Left lung (tissue), 14 donors: Measurements from ENCODE around the gene POLD4. TPM values are rescaled to one million over a fixed set of nuclear protein-coding genes. Genes with fewer than 3 reads are reported as not detected.
"Not testable (repeated sequence)": the region's sequence is repeated elsewhere in the genome, so short reads cannot be mapped to it uniquely, and the experiment has no call there.

Experiments
- ATAC-seq: fragments of 200-7000 bp; cut with Tn5 transposase; one replicate; pipeline ENCODE4 v1.9.1; 2020; ENCODE audit warnings: moderate library complexity
- DNase-seq, 4 donors: peaks; one replicate each; pipeline ENCODE4 v3.0.0-alpha.2; 2013 to 2020
- H3K27ac ChIP-seq, 2 donors: fragments of 200-600 bp; sonication (generic) in 1 of 2; one replicate each; pipeline versions ENCODE4 v1.5.0 to v1.8.0; 2020 to 2021
- H3K27me3 ChIP-seq, 2 donors: fragments of 200-600 bp; sonication (generic) in 1 of 2; one replicate each; pipeline versions ENCODE4 v1.5.0 to v1.8.0; 2020 to 2021
- H3K36me3 ChIP-seq, 2 donors: fragments of 200-600 bp; sonication (generic) in 1 of 2; one replicate each; pipeline versions ENCODE4 v1.5.0 to v1.8.0; 2020 to 2021
- H3K4me1 ChIP-seq, 2 donors: fragments of 200-600 bp; one replicate each; pipeline ENCODE4 v1.8.0; 2021
- H3K4me3 ChIP-seq, 2 donors: fragments of 200-600 bp; sonication (generic) in 1 of 2; one replicate each; pipeline versions ENCODE4 v1.5.0 to v1.8.0; 2020 to 2021; ENCODE audit warnings: mild to moderate bottlenecking in 1 of 2
- H3K9me3 ChIP-seq, 2 donors: fragments of 200-600 bp; sonication (generic) in 1 of 2; one replicate each; pipeline versions ENCODE4 v1.5.0 to v1.8.0; 2020 to 2021
- CTCF ChIP-seq, 2 donors: fragments of 200-600 bp; sonication (generic) in 1 of 2; IDR thresholded peaks; one replicate each; pipeline versions ENCODE4 v1.5.0 to v1.8.0; 2021; ENCODE audit warnings: antibody characterized with exemption in 2 of 2
- intact Hi-C, 2 donors: fragments of 100-400 bp; cut with DNase I; formaldehyde crosslinking; loops; one replicate each; pipeline versions ENCODE4 v1.11.2 to v1.14.2; 2022
- long read RNA-seq, 12 donors: library from polyadenylated mRNA in 2 of 12; unstranded in 2 of 12; transcript quantifications; one replicate each; pipeline ENCODE4 v2.0.0 and lab custom pipeline, GENCODE V29; 2019 to 2026
- polyA plus RNA-seq, 6 donors: library from polyadenylated mRNA; unstranded; fragments of 120-200 nt; gene quantifications; one replicate each; pipeline ENCODE4 v1.2.1, GENCODE V29; 2013; ENCODE audit not compliant: insufficient read length in 6 of 6
- total RNA-seq, 2 donors: library from RNA; stranded (reverse); fragmentation: NEBNext Ultra II Directional; extraction: Animal tissue kit (Norgen Biotek cat#: 25700); gene quantifications; one replicate each; pipeline ENCODE4 v1.2.1, GENCODE V29; 2021
- donor health status: DM: no; HTN: yes; CAD: no.
- donor health status: DM: no; HTN: no; CAD: no.

POLD4 gene
- total RNA-seq (10 to 100 TPM; 67.7 to 77.3 TPM), polyA plus RNA-seq (10 to 100 TPM; 26.7 to 35.1 (median 32.5) TPM)
- long read RNA-seq, donor 1, transcript POLD4-205 (4 exons, 1,486 nt): minor isoform, 15 of 46 reads
- long read RNA-seq, donor 1, transcript POLD4-201 (4 exons, 918 nt): major isoform, 19 of 46 reads
- long read RNA-seq, donor 1, transcript POLD4-207 (4 exons, 584 nt): minor isoform, 6 of 46 reads
- long read RNA-seq, donor 1, partial matches to known transcripts: 0 of 46 reads
- long read RNA-seq, donor 1, other reads (novel, unspliced or antisense): 0 of 46 reads
- long read RNA-seq, donor 2, transcript POLD4-201 (4 exons, 918 nt): major isoform, 12 of 22 reads
- long read RNA-seq, donor 2, partial matches to known transcripts: 0 of 22 reads
- long read RNA-seq, donor 2, other reads (novel, unspliced or antisense): 0 of 22 reads
- long read RNA-seq, donor 3, transcript POLD4-205 (4 exons, 1,486 nt): minor isoform, 5 of 21 reads
- long read RNA-seq, donor 3, transcript POLD4-201 (4 exons, 918 nt): major isoform, 13 of 21 reads
- long read RNA-seq, donor 3, partial matches to known transcripts: 0 of 21 reads
- long read RNA-seq, donor 3, other reads (novel, unspliced or antisense): 0 of 21 reads
- long read RNA-seq, donor 4, transcript POLD4-209 (2 exons, 860 nt): minor isoform, 8 of 150 reads
- long read RNA-seq, donor 4, transcript POLD4-207 (4 exons, 584 nt): minor isoform, 19 of 150 reads
- long read RNA-seq, donor 4, transcript POLD4-205 (4 exons, 1,486 nt): minor isoform, 19 of 150 reads
- long read RNA-seq, donor 4, transcript POLD4-201 (4 exons, 918 nt): major isoform, 88 of 150 reads
- long read RNA-seq, donor 4, partial matches to known transcripts: 2 of 150 reads
- long read RNA-seq, donor 4, other reads (novel, unspliced or antisense): 5 of 150 reads
- long read RNA-seq, donor 5, transcript POLD4-205 (4 exons, 1,486 nt): minor isoform, 10 of 28 reads
- long read RNA-seq, donor 5, transcript POLD4-201 (4 exons, 918 nt): major isoform, 12 of 28 reads
- long read RNA-seq, donor 5, partial matches to known transcripts: 0 of 28 reads
- long read RNA-seq, donor 5, other reads (novel, unspliced or antisense): 0 of 28 reads
- long read RNA-seq, donor 6, transcript POLD4-205 (4 exons, 1,486 nt): minor isoform, 6 of 34 reads
- long read RNA-seq, donor 6, transcript POLD4-201 (4 exons, 918 nt): major isoform, 19 of 34 reads
- long read RNA-seq, donor 6, partial matches to known transcripts: 0 of 34 reads
- long read RNA-seq, donor 6, other reads (novel, unspliced or antisense): 0 of 34 reads
- long read RNA-seq, donor 7, transcript POLD4-201 (4 exons, 918 nt): major isoform, 8 of 12 reads
- long read RNA-seq, donor 7, partial matches to known transcripts: 0 of 12 reads
- long read RNA-seq, donor 7, other reads (novel, unspliced or antisense): 0 of 12 reads
- long read RNA-seq, donor 8, transcript POLD4-201 (4 exons, 918 nt): major isoform, 9 of 19 reads
- long read RNA-seq, donor 8, partial matches to known transcripts: 0 of 19 reads
- long read RNA-seq, donor 8, other reads (novel, unspliced or antisense): 0 of 19 reads
- long read RNA-seq, donor 9: 0 reads
- long read RNA-seq, donor 10, transcript POLD4-207 (4 exons, 584 nt): minor isoform, 15 of 115 reads
- long read RNA-seq, donor 10, transcript POLD4-205 (4 exons, 1,486 nt): minor isoform, 14 of 115 reads
- long read RNA-seq, donor 10, transcript POLD4-201 (4 exons, 918 nt): major isoform, 76 of 115 reads
- long read RNA-seq, donor 10, partial matches to known transcripts: 1 of 115 reads
- long read RNA-seq, donor 10, other reads (novel, unspliced or antisense): 3 of 115 reads
- long read RNA-seq, donor 11, transcript POLD4-201 (4 exons, 918 nt): major isoform, 16 of 26 reads
- long read RNA-seq, donor 11, partial matches to known transcripts: 0 of 26 reads
- long read RNA-seq, donor 11, other reads (novel, unspliced or antisense): 0 of 26 reads
- long read RNA-seq, donor 12, transcript POLD4-201 (4 exons, 918 nt): major isoform, 7 of 18 reads
- long read RNA-seq, donor 12, transcript POLD4-207 (4 exons, 584 nt): minor isoform, 6 of 18 reads
- long read RNA-seq, donor 12, partial matches to known transcripts: 0 of 18 reads
- long read RNA-seq, donor 12, other reads (novel, unspliced or antisense): 0 of 18 reads

- intact Hi-C loops: loop anchor here in 1 of 2 donors (5.0 kb wide), 1 partner anchor 34 kb away; no protein-coding TSS in a partner anchor
- H3K36me3 ChIP-seq: no peaks in the 10 kb centered on the region
These were observed at the start of gene POLD4 for GRCh38 chr11:67353317-67354074. Gene POLD4, minus strand, starts transcription at chr11:67353546. Its CDS starts 147 bp downstream, at chr11:67353399.

GRCh38 chr11:67403085-67403484 is 49.7 kb upstream of the POLD4 start:
- intact Hi-C loops, H3K27me3 ChIP-seq, DNase-seq, ATAC-seq, H3K9me3 ChIP-seq: not testable (repeated sequence)
- Histone ChIP-seq H3K36me3 (peaks cover 0 to 25% of the 10 kb centered on the region in 2 donors), H3K4me1 (peaks cover 16 to 84% of the 10 kb centered on the region in 2 donors), H3K4me3 (peak overlapping the region in 1 of 2 donors; percentile 51), H3K27ac (peak overlapping the region; percentile 44 to 96)

More at GRCh38 chr11:67353317-67354074, at the start of gene POLD4:
- Histone ChIP-seq H3K4me3 (peak within 1 kb of the TSS; percentile 56 to 77), H3K27me3 (no peaks in the 10 kb centered on the region), H3K4me1 (peaks cover 31 to 67% of the 10 kb centered on the region in 2 donors), H3K9me3 (no peaks in the 10 kb centered on the region), H3K27ac (peak within 1 kb of the TSS; percentile 98 to 100)
- no peak for TF ChIP-seq CTCF (IDR thresholded peaks at IDR 0.05)
- DNase-seq (peak; percentile 92 to 99 (median 96)), ATAC-seq (peak; percentile 89)

- Histone ChIP-seq H3K36me3 (peaks cover 0 to 32% of the 10 kb centered on the region in 2 donors), H3K4me3 (peak overlapping the region in 1 of 2 donors; percentile 98), H3K27ac (peak overlapping the region; percentile 89 to 96), H3K4me1 (peaks cover 16 to 84% of the 10 kb centered on the region in 2 donors)
- ATAC-seq, DNase-seq, H3K27me3 ChIP-seq, H3K9me3 ChIP-seq, intact Hi-C loops: not testable (repeated sequence)
These were observed 49.0 kb upstream of the POLD4 start for GRCh38 chr11:67402192-67402839.

- ATAC-seq: peak; percentile 92
- Histone ChIP-seq H3K36me3 (peaks cover 0 to 39% of the 10 kb centered on the region in 2 donors), H3K9me3 (no peaks in the 10 kb centered on the region), H3K4me1 (peaks cover 16 to 82% of the 10 kb centered on the region in 2 donors), H3K27ac (peak within 1 kb of the TSS; percentile 89 to 96), H3K4me3 (peak within 1 kb of the TSS; percentile 91 to 98), H3K27me3 (no peaks in the 10 kb centered on the region)
- intact Hi-C loops: no loop called here
- peak; percentile 88 to 98 (median 92) for DNase-seq
- TF ChIP-seq CTCF (IDR thresholded peaks at IDR 0.05): peak in 1 of 2 donors; percentile 75
These were observed 48.3 kb upstream of the POLD4 start, which contains the start of gene PPP1CA for GRCh38 chr11:67401495-67402191. Gene PPP1CA, minus strand, starts transcription at chr11:67401858. Its CDS starts 76 bp downstream, at chr11:67401782.
